Neural progenitor cell (in vitro differentiated cells): ENCODE measurements around the gene ADGRA3.

Source experiments
- CTCF ChIP-seq: fragments of 200-600 bp; sonication (generic); IDR thresholded peaks from 2 replicates; pipeline ENCODE4 v1.5.1; 2017; ENCODE audit warnings: antibody characterized with exemption, mild to moderate bottlenecking
- EZH2 ChIP-seq: fragments of 200-600 bp; sonication (generic); IDR thresholded peaks from 2 replicates; pipeline ENCODE4 v1.6.1; 2017; ENCODE audit warnings: antibody characterized with exemption, mild to moderate bottlenecking, moderate library complexity
- EZH2phosphoT487 ChIP-seq: fragments of 200-600 bp; sonication (generic); IDR thresholded peaks from 2 replicates; pipeline ENCODE4 v1.6.1; 2017; ENCODE audit warnings: antibody characterized with exemption

- no peak for TF ChIP-seq CTCF
- no peak for TF ChIP-seq EZH2
- TF ChIP-seq EZH2phosphoT487: no peak
Observed at GRCh38 chr4:22339491-22339890, 176.4 kb downstream of the ADGRA3 start.
